GM12864 (cell line): ENCODE measurements around the gene PRORP.
"Not testable (repeated sequence)": the region's sequence is repeated elsewhere in the genome, so short reads cannot be mapped to it uniquely, and the experiment has no call there.

Source experiments
- DNase-seq: peaks from one replicate; pipeline ENCODE4 v3.0.0-alpha.2; 2011; ENCODE audit warnings: low read depth
- H3K4me3 ChIP-seq: 2 replicates; pipeline ENCODE4 v1.5.1; 2011; ENCODE audit warnings: mild to moderate bottlenecking, low read depth, low read length, control low read depth
- CTCF ChIP-seq: IDR thresholded peaks from 2 replicates; pipeline ENCODE4 v1.5.1; 2011; ENCODE audit warnings: low read depth, mild to moderate bottlenecking, moderate library complexity, low read length, control low read depth, inconsistent platforms; ENCODE audit errors: missing control alignments

Gene PRORP

GRCh38 chr14:35147711-35148110, 25.4 kb downstream of the PRORP start:
- no peak overlapping the region for H3K4me3 ChIP-seq
- DNase-seq, result no peak
- no peak for TF ChIP-seq CTCF

GRCh38 chr14:35149239-35149638, 26.9 kb downstream of the PRORP start:
- no peak for TF ChIP-seq CTCF
- H3K4me3 ChIP-seq, result no peak overlapping the region
- DNase-seq, result no peak

GRCh38 chr14:35152531-35152930, 30.2 kb downstream of the PRORP start:
- DNase-seq, H3K4me3 ChIP-seq: not testable (repeated sequence)

GRCh38 chr14:35154016-35154415, 31.7 kb downstream of the PRORP start:
- no peak overlapping the region for H3K4me3 ChIP-seq
- no peak for TF ChIP-seq CTCF
- no peak for DNase-seq

- no peak for DNase-seq
- TF ChIP-seq CTCF, result no peak
- no peak overlapping the region for H3K4me3 ChIP-seq
These were observed 33.6 kb downstream of the PRORP start for GRCh38 chr14:35155962-35156361.

- H3K4me3 ChIP-seq, result no peak overlapping the region
- TF ChIP-seq CTCF, result no peak
- DNase-seq, result no peak
These were observed 36.1 kb downstream of the PRORP start for GRCh38 chr14:35158491-35158890.

- no peak overlapping the region for H3K4me3 ChIP-seq
- no peak for DNase-seq
- TF ChIP-seq CTCF, result no peak
These were observed 36.8 kb downstream of the PRORP start for GRCh38 chr14:35158951-35159653.
